CD4-positive, alpha-beta T cell treated with Interleukin-6 at 100 ng/mL for 8 hours (primary cell): ENCODE measurements around the gene SVBP.

ENCODE experiments used
- DNase-seq: peaks from one replicate; pipeline ENCODE4 v3.0.0-alpha.2; 2020; ENCODE audit warnings: mixed read lengths, low spot score

The SVBP gene

GRCh38 chr1:42806171-42806570 lies 11.0 kb downstream of the SVBP start:
- no peak for DNase-seq

- DNase-seq = no peak
These were observed 15.2 kb downstream of the SVBP start for GRCh38 chr1:42801832-42802473.

- no peak for DNase-seq
These were observed 19.2 kb downstream of the SVBP start for GRCh38 chr1:42797979-42798378.

GRCh38 chr1:42797414-42797813 lies 19.8 kb downstream of the SVBP start:
- DNase-seq = no peak

GRCh38 chr1:42793824-42794223 lies 23.4 kb downstream of the SVBP start:
- no peak for DNase-seq

- no peak for DNase-seq
These were observed 29.2 kb downstream of the SVBP start for GRCh38 chr1:42788021-42788420.

- no peak for DNase-seq
These were observed 31.1 kb downstream of the SVBP start for GRCh38 chr1:42786097-42786496.

GRCh38 chr1:42784946-42785693 lies 32.1 kb downstream of the SVBP start, which contains the start of gene TMEM269:
TSS of gene TMEM269 (plus strand) at chr1:42784991. CDS start at chr1:42789894, 4,903 bp downstream.
- DNase-seq = peak; percentile 27

GRCh38 chr1:42784547-42784945 lies 32.7 kb downstream of the SVBP start:
- no peak for DNase-seq

- DNase-seq = no peak
These were observed 34.1 kb downstream of the SVBP start for GRCh38 chr1:42783092-42783491.

GRCh38 chr1:42780176-42780575 lies 37.0 kb downstream of the SVBP start:
- DNase-seq = no peak

- DNase-seq = no peak
These were observed 37.5 kb downstream of the SVBP start for GRCh38 chr1:42779725-42780124.

- peak; percentile 34 for DNase-seq
These were observed 39.3 kb downstream of the SVBP start for GRCh38 chr1:42777852-42778251.

- no peak for DNase-seq
These were observed 40.7 kb downstream of the SVBP start for GRCh38 chr1:42776502-42776901.

- no peak for DNase-seq
These were observed 42.2 kb downstream of the SVBP start for GRCh38 chr1:42774928-42775526.

GRCh38 chr1:42773420-42773819 lies 43.8 kb downstream of the SVBP start:
- DNase-seq = no peak

- no peak for DNase-seq
These were observed 47.4 kb downstream of the SVBP start for GRCh38 chr1:42769811-42770210.

- no peak for DNase-seq
These were observed 49.0 kb downstream of the SVBP start for GRCh38 chr1:42768172-42768571.

- DNase-seq = peak; percentile 11
These were observed 49.6 kb downstream of the SVBP start for GRCh38 chr1:42767510-42768000.

- DNase-seq = peak; percentile 100
These were observed 50.3 kb downstream of the SVBP start, which contains the start of the genes C1orf50 and P3H1 for GRCh38 chr1:42766741-42767509. TSS of gene C1orf50 (plus strand) at chr1:42767249. CDS start at chr1:42767312, 63 bp downstream. TSS of gene P3H1 (minus strand) at chr1:42767028. CDS start at chr1:42766971, 57 bp downstream.

- peak; percentile 16 for DNase-seq
These were observed 51.1 kb downstream of the SVBP start for GRCh38 chr1:42765832-42766740.
